ENCODE results near the gene ALKBH6.

ALKBH6 gene

GRCh38 chr19:35975608-35976214, 38.3 kb downstream of the ALKBH6 start:
- peak in 1 of 2 donors; percentile 33 for DNase-seq (ENCODE audit: low read depth in 2 of 2)
- TF ChIP-seq CTCF (IDR thresholded peaks at IDR 0.05; ENCODE audit: low read depth, low read length) = no peak
- no peak overlapping the region for H3K4me3 ChIP-seq (replicated peaks in 1 of 2; ENCODE audit: low read depth in 2 of 2, low read length in 2 of 2)

GRCh38 chr19:35973487-35973886, 40.5 kb downstream of the ALKBH6 start:
- no peak for DNase-seq (ENCODE audit: low read depth in 2 of 2)
- TF ChIP-seq CTCF (IDR thresholded peaks at IDR 0.05; ENCODE audit: low read depth, low read length) = no peak
- no peak overlapping the region for H3K4me3 ChIP-seq (replicated peaks in 1 of 2; ENCODE audit: low read depth in 2 of 2, low read length in 2 of 2)

- TF ChIP-seq CTCF (IDR thresholded peaks at IDR 0.05; ENCODE audit: low read depth, low read length) = no peak
- DNase-seq (ENCODE audit: low read depth in 2 of 2) = no peak
- no peak overlapping the region for H3K4me3 ChIP-seq (replicated peaks in 1 of 2; ENCODE audit: low read depth in 2 of 2, low read length in 2 of 2)
These were observed 47.2 kb downstream of the ALKBH6 start for GRCh38 chr19:35966771-35967170.

- H3K4me3 ChIP-seq (replicated peaks in 1 of 2; ENCODE audit: low read depth in 2 of 2, low read length in 2 of 2) = no peak overlapping the region
- no peak for TF ChIP-seq CTCF (IDR thresholded peaks at IDR 0.05; ENCODE audit: low read depth, low read length)
- DNase-seq (ENCODE audit: low read depth in 2 of 2) = peak; percentile 64
These were observed 50.5 kb downstream of the ALKBH6 start for GRCh38 chr19:35963514-35963913.

- DNase-seq (ENCODE audit: low read depth in 2 of 2) = no peak
- no peak overlapping the region for H3K4me3 ChIP-seq (replicated peaks in 1 of 2; ENCODE audit: low read depth in 2 of 2, low read length in 2 of 2)
- no peak for TF ChIP-seq CTCF (IDR thresholded peaks at IDR 0.05; ENCODE audit: low read depth, low read length)
These were observed 53.5 kb downstream of the ALKBH6 start for GRCh38 chr19:35960432-35960972.

GRCh38 chr19:35959968-35960320, 54.1 kb downstream of the ALKBH6 start:
- no peak overlapping the region for H3K4me3 ChIP-seq (replicated peaks in 1 of 2; ENCODE audit: low read depth in 2 of 2, low read length in 2 of 2)
- TF ChIP-seq CTCF (IDR thresholded peaks at IDR 0.05; ENCODE audit: low read depth, low read length) = no peak
- DNase-seq (ENCODE audit: low read depth in 2 of 2) = no peak
